Fibroblast of skin of abdomen (primary cell): Measurements from ENCODE around the gene PLA2G6.

Experiments
- DNase-seq: peaks from one replicate; pipeline ENCODE4 v3.0.0-alpha.2; 2013

PLA2G6 gene

GRCh38 chr22:38110008-38110862 lies 71.4 kb downstream of the PLA2G6 start, which contains the start of gene BAIAP2L2:
TSS of gene BAIAP2L2 (minus strand) at chr22:38110684. CDS start at chr22:38110525, 159 bp downstream.
- no peak for DNase-seq

- DNase-seq, result no peak
These were observed 72.1 kb downstream of the PLA2G6 start for GRCh38 chr22:38109371-38110001.

GRCh38 chr22:38108561-38109319 lies 72.9 kb downstream of the PLA2G6 start:
- DNase-seq, result no peak

- DNase-seq, result no peak
These were observed 73.7 kb downstream of the PLA2G6 start for GRCh38 chr22:38107692-38108515.

GRCh38 chr22:38106814-38107578 lies 74.6 kb downstream of the PLA2G6 start:
- DNase-seq, result no peak

GRCh38 chr22:38104084-38104483 lies 77.5 kb downstream of the PLA2G6 start:
- no peak for DNase-seq

GRCh38 chr22:38103641-38104040 lies 78.0 kb downstream of the PLA2G6 start:
- no peak for DNase-seq

- peak; percentile 48 for DNase-seq
These were observed 83.0 kb downstream of the PLA2G6 start for GRCh38 chr22:38098410-38099249.

- peak; percentile 22 for DNase-seq
These were observed 83.8 kb downstream of the PLA2G6 start for GRCh38 chr22:38097557-38098409.

GRCh38 chr22:38097058-38097457 lies 84.6 kb downstream of the PLA2G6 start:
- no peak for DNase-seq

- DNase-seq, result no peak
These were observed 92.2 kb downstream of the PLA2G6 start for GRCh38 chr22:38089474-38089851.

- DNase-seq, result no peak
These were observed 92.8 kb downstream of the PLA2G6 start for GRCh38 chr22:38088629-38089473.

GRCh38 chr22:38087855-38088254 lies 93.8 kb downstream of the PLA2G6 start:
- DNase-seq, result no peak

- no peak for DNase-seq
These were observed 94.7 kb downstream of the PLA2G6 start for GRCh38 chr22:38086942-38087341.

- no peak for DNase-seq
These were observed 95.4 kb downstream of the PLA2G6 start for GRCh38 chr22:38086001-38086845.

- no peak for DNase-seq
These were observed 96.1 kb downstream of the PLA2G6 start for GRCh38 chr22:38085501-38085900.

GRCh38 chr22:38085056-38085455 lies 96.6 kb downstream of the PLA2G6 start:
- DNase-seq, result no peak
